Activated naive CD8-positive, alpha-beta T cell treated with anti-CD3 and anti-CD28 coated beads, Interleukin-2, amount 50 U/mL, for 16 hours (primary cell): ENCODE data around the gene TEDC2.

ENCODE experiments used
- DNase-seq: peaks from one replicate; pipeline ENCODE4 v3.0.0-alpha.2; 2020; ENCODE audit warnings: low read depth, low spot score

Gene TEDC2

DNA sequence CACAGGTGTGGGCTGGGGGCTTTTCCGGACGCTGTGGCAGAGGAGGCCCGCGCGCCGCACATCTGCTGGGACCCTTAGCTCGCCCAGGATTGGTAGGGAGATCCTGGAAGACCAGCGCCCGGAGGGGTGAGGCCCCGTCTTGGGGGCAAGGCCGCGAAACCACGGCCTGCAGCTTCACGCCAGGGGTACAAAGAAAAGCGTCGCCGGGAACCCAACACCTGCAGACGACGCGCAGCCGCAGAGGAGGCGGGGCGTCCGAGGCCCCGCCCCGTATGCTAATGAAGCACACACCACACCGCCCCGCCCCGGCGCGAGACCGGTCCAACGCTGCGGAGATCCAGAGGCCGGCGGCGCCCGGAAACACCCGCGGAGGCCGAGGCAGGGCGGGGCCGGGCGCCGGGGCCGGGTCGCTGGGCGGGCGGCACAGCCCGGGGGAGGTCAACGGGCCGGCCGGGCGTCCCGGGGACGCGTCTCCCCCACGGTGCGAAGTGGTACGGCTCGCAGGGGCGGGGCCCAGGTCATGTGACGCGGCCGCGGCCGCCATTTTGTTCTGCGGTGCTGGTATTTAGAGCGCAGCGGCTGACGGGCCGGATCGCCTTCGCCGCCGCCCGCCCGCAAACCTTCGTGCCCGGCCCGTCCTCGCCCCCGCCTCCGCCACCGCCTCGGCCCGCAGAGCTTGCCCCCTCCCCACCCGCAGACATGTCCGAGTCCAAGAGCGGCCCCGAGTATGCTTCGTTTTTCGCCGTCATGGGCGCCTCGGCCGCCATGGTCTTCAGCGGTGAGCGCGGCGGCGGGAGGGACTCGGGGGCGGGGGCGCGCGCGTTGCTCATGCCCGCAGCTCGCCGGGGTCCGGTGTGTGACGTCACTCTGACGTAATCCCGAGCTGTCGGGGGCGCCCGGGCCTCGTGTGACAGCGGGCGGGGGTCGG, 53.8 kb downstream of the TEDC2 start, which contains the start of gene ATP6V0C:
Gene ATP6V0C, plus strand, starts transcription at position 548 of the 928 bp plus-strand sequence. Its CDS starts 152 bp downstream, at position 700.
- peak; percentile 77 for DNase-seq
